GM18526 (cell line): ENCODE data around the gene LRRC46.

ENCODE experiments used
- POLR2A ChIP-seq: IDR thresholded peaks from 3 replicates; pipeline ENCODE4 v1.6.1; 2011; ENCODE audit not compliant: insufficient read length; ENCODE audit errors: extremely low read depth

Gene LRRC46

GRCh38 chr17:47816947-47817346, 14.5 kb upstream of the LRRC46 start:
- TF ChIP-seq POLR2A: no peak

DNA sequence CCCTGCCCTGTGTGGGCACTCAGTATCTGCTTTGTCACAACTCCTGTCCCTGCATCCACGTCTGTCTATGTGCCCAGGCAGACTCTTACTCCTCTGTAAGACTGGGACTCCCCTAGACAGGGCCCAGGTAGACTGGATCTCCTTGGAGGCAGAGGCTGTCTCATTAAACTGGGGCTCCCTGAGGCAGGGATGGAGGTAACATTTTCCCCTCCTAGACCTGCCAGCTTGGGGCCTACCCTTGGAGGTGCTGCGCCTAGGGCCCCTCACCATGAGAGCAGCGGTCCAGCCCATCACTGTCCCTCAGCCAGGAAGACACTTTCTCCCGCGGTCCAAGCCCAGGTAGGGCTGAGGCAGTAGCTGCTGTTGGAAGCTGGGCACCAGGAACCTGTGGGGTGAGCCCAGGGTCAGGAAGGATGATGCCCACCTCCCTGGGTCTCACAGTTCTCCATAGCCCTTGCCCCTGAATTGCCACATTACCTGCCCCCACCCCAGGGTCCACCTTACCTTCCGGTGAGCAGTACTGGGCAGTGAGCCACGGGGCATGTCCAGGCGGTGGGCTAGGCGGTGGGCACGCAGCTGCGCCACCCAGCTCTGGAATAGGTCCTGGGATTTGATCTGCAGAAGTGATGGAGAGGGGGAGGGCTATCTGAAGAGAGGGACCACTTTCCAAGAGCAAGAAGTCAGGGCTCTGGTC, 13.3 kb upstream of the LRRC46 start:
- no peak for TF ChIP-seq POLR2A

GRCh38 chr17:47819475-47819874, 12.0 kb upstream of the LRRC46 start:
- TF ChIP-seq POLR2A: no peak

DNA sequence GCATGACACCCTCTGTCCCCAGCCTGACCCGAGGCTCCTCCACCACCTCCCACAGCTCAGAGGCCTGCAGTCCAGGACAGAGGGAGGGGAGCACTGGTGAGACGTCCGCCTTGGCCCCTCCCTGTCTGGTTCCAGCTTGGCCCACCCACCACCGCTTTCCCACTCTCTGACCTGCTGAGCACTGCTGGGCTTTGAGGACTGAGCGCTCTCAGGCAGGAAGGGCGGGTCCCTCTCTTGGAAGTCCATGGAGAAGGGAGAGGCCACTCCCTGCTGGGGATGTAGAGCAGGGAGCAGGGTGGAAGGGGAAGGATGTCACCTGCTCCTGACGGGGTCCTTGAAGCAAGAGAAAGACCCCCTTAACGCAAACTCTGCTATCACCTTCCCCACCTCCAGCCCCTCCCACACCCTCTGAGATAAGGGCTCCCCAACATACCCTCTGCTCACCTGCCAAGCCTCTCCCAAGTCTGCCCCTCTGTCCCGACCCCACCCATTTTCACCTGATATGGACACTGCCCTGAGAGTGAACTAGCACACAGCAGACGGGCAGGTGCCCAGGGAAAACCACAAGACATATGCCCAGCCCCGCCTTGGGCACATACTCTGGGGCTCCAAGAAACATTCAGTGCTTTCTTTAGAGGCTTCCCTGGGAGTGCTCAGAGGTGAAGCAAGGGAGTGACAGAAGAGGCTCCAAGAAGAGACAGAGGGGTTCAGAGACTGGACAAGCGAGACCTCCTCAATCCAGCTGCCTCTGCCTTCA, 11.3 kb upstream of the LRRC46 start:
- no peak for TF ChIP-seq POLR2A

DNA sequence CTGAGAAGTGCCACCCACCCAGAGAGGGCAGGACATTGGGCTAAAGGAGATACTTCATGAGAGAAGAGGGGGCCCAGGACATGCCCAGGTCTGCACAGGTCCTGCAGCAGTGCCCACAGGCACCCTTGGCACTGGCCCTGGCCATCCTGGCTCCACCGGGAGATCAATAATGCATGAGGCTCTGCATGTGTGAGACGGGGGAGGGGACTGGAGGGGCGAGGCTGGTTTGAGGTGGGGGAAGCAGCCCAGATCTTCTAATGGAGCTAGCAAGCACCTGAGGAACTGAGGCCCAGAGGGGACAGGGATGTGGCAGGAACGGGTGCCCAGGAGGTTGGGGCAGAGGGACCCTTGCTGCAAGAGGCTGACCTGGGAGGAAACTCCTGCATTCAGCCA, 10.4 kb upstream of the LRRC46 start:
- TF ChIP-seq POLR2A: no peak

GRCh38 chr17:47821424-47822391, 9.8 kb upstream of the LRRC46 start, which contains the start of gene OSBPL7:
Gene OSBPL7 (minus strand): TSS chr17:47821794. CDS start chr17:47820278, 1,516 bp downstream.
- peak; percentile 75 for TF ChIP-seq POLR2A

GRCh38 chr17:47822785-47823184, 8.7 kb upstream of the LRRC46 start:
- no peak for TF ChIP-seq POLR2A

DNA sequence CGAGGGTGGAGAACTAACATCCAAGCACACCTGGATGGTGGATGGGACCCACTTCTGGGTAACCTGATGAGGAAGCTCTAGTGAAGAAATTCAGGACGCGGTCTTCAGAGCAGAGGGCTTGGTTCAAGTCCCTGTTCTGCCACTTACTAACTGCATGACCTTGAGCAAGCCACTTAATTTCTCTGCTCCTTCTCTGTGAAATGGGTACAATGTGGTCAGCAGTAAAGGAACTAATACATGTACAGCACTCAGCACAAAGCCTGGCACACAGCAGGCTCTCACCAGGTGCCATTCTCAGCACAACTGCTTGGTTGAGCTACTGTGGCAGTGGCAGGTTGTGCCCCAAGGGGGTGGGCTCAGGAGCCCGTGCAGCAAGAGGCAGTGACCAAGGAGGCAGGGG, 8.0 kb upstream of the LRRC46 start:
- no peak for TF ChIP-seq POLR2A

- TF ChIP-seq POLR2A: no peak
These were observed 1.6 kb upstream of the LRRC46 start for GRCh38 chr17:47829870-47830269.

DNA sequence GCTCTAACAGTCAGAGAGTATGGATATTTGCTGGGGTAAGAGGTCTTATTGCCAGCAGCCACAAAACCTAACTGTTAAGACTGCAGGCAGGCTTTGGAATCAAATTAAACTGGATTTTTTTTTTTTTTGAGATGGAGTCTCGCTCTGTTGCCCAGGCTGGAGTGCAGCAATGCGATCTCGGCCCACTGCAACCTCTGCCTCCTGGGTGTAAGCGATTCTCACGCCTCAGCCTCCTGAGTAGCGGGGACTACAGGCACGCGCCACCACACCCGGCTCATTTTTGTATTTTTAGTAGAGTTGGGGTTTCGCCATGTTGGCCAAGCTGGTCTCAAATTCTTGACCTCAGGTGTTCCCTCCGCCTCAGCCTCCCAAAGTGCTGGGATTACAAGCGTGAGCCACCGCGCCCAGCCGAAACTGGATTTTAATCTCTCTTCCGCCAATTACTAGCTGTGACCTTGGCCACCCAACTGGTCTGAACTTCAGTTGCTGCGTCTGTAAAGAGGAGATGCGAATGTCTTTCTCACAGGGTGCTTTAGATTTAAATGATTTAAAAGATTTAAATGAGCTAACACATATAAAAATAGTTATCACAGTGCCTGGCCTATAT, 971 bp upstream of the LRRC46 start:
- no peak for TF ChIP-seq POLR2A

GRCh38 chr17:47831934-47832327, 461 bp downstream of the LRRC46 start:
- no peak for TF ChIP-seq POLR2A

DNA sequence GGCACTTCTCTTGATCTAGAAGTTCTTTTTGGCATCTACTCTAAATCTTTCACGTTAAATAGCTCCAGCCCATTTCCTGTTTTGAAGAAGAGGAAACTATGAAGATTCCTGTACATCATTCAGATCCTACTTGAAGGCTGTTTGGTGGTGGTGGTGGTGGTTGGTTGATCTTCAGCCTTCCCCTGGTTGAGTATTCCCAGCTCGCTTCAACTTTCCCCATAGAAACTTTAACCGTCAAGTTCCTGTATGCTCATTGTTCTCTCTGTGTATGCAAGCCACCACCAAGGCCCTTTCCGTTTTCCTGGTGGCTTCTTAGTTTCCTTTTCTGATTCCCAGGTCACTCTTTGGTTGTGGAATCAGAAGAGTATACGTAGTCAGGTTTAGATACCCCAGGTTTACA, 3.3 kb downstream of the LRRC46 start:
- TF ChIP-seq POLR2A: no peak

- no peak for TF ChIP-seq POLR2A
These were observed 5.1 kb downstream of the LRRC46 start for GRCh38 chr17:47836601-47837000.

DNA sequence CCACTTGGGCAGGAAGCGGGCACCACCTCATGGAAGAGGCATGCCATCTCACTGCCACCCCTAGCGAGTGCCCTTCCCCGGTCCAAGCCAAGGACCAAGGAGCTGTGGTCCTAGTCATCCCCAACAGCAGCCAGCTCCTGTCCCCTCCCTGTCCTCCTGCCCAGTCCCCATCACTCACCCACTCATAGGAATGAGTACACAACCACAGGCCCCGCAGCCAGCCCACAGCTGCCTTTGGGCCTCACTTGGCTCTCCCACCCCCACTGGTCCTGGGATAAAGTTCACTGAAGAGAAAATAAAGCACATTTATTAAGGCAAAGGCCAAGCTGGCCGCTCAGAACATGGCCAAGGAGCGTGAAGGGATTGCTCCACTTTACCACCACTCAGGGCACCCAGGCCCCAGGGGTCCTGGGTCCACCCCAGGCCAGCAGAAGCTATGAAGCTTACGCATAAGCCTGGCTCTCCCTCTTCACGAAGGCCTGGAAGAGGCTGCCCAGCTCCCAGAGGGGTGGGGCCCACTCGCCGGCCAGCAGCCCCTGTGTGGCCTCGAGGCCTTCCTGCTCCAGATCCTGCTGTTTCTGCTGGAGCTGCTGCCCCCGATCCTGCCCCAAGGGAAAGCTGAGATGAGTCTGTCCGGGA, 6.0 kb downstream of the LRRC46 start:
- TF ChIP-seq POLR2A: no peak

GRCh38 chr17:47838636-47839035, 7.2 kb downstream of the LRRC46 start:
- TF ChIP-seq POLR2A: no peak
